ENCODE measurements around the gene RBM33. TPM values are rescaled to one million over a fixed set of nuclear protein-coding genes. Genes with fewer than 3 reads are reported as not detected.

Gene RBM33
- total and polyA plus RNA-seq, 2 of the 4 experiments (the other 2 are of a cell fraction): 7.3 to 10.8 TPM

DNA sequence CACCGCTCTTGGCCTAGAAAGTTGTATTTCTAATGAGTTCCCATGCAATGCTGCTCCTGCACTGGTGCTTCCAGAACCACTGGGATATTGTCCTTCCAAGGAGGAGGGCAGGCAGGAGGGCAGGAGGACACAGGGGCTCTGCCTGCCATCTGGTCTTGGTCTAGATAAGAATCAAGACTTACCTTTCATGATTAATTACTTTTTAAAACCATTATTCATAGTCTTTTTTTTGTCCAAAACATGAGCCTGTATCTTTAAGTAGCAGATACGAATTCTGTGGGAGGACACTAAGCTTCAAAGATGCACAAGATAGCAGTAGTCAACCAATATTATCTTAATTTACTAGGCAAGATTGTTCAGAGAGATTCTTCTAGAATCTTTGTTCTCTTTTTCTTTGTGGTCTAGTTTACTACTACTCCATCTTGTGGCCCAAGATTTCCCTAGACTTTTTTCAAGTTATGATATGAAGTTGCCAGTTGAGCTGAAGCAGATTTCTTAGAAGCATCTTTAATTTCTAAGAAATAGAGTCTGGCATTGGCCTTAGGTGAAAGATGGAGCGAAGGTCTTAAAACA, 57.6 kb downstream of the RBM33 start:
- peaks cover 4% of the 10 kb centered on the region for H3K4me1 ChIP-seq (ENCODE audit: control insufficient read depth, insufficient read depth, low read length)
- H2AFZ ChIP-seq (replicated peaks; ENCODE audit: low read length, poor library complexity): no peak overlapping the region
- TF ChIP-seq SMC3 (IDR thresholded peaks at IDR 0.05; ENCODE audit: low read depth, low read length) (peak; percentile 15; the same call in 1 of the 2 replicates), BHLHE40 (IDR thresholded peaks at IDR 0.05; ENCODE audit: low read depth, low read length) (no peak)
- no peak overlapping the region for H2AK5ac ChIP-seq (ENCODE audit: low read depth, low read length)
- ChIA-PET CTCF (interaction anchor here (0.7 to 1.6 kb wide), 2 partner anchors 10 to 103 kb away, joined by 4 to 8 read pairs; no protein-coding TSS in a partner anchor), POLR2A (ENCODE audit: unreplicated experiment) (no interaction called here)
- no peak overlapping the region for H2BK20ac ChIP-seq (ENCODE audit: low read depth, low read length)
- peaks cover 10% of the 10 kb centered on the region for H4K20me1 ChIP-seq (ENCODE audit: insufficient read depth, low read length)
- H3K79me1 ChIP-seq (ENCODE audit: low read depth in 1 of 2, low read length in 2 of 2): peaks cover 32 to 44% of the 10 kb centered on the region in 2 experiments
- no peak overlapping the region for H3K23ac ChIP-seq (ENCODE audit: low read depth, low read length)
- H3K36me3 ChIP-seq (ENCODE audit: control insufficient read depth, insufficient read depth, low read length): peaks cover 26% of the 10 kb centered on the region
- no peak overlapping the region for H3K56ac ChIP-seq (ENCODE audit: extremely low read depth, insufficient read depth, low read length)
- H3K14ac ChIP-seq (replicated peaks; ENCODE audit: low read depth, low read length): no peak overlapping the region
- H2BK5ac ChIP-seq (ENCODE audit: low read depth, low read length, poor library complexity, severe bottlenecking): no peak overlapping the region
- H2BK120ac ChIP-seq (ENCODE audit: low read depth, low read length): no peak overlapping the region
- DNase-seq (no peak), ATAC-seq (ENCODE audit: low read depth) (no peak)
- no peak overlapping the region for H4K8ac ChIP-seq (ENCODE audit: low read depth in 2 of 2, low read length in 2 of 2)
- H3K9me1 ChIP-seq (ENCODE audit: insufficient read depth, low read length): peaks cover 5% of the 10 kb centered on the region
- no peak overlapping the region for H3K4me3 ChIP-seq (ENCODE audit: insufficient read depth, low read depth, low read length)
- no peak overlapping the region for H3K27ac ChIP-seq (ENCODE audit: insufficient read depth, low read length)
- H2AK9ac ChIP-seq (replicated peaks; ENCODE audit: low read depth, low read length, poor library complexity): no peak overlapping the region
- no peak overlapping the region for H4K5ac ChIP-seq (ENCODE audit: low read depth, low read length)
- no peaks in the 10 kb centered on the region for H3K27me3 ChIP-seq (ENCODE audit: control insufficient read depth, insufficient read depth, low read length)
- no peaks in the 10 kb centered on the region for H3K9me3 ChIP-seq (ENCODE audit: control insufficient read depth, insufficient read depth, low read length)
- dilution Hi-C loops (cut with HindIII; ENCODE audit: low sequenced_read_pairs, unreplicated experiment): no loop called here
- H3K18ac ChIP-seq (ENCODE audit: low read depth, low read length): no peak overlapping the region
- no peak overlapping the region for H3K9ac ChIP-seq (ENCODE audit: low read depth, low read length)
- no peak overlapping the region for H3K4ac ChIP-seq (ENCODE audit: low read depth, low read length)
- WGBS, 2 experiments (ENCODE audit: extremely low coverage in 2 of 2, insufficient read length in 1 of 2): 100% methylated on average over 1 of the region's 3 CpGs; no CpG with 5 or more reads in 1 of the 2 experiments
- H3K4me2 ChIP-seq (ENCODE audit: low read depth, low read length): no peak overlapping the region
- no TSS peak for BruUV-seq (replicated peaks)
- intact Hi-C loops (cut with micrococcal nuclease): loop anchor here (1.0 to 2.0 kb wide), 2 partner anchors 57 to 104 kb away; partner anchors contain the start of gene RBM33
- in situ Hi-C loops (cut with MboI; ENCODE audit: low sequenced_read_pairs): no loop called here
- H4K91ac ChIP-seq (ENCODE audit: insufficient read depth, low read depth, low read length): no peak overlapping the region
- no peak overlapping the region for H2BK15ac ChIP-seq (ENCODE audit: low read depth, low read length)
